Cortex of kidney (tissue), 1 donor: ENCODE data around the gene EXOC3.
"Not testable (repeated sequence)": the region's sequence is repeated elsewhere in the genome, so short reads cannot be mapped to it uniquely, and the experiment has no call there.

Experiments used
- DNase-seq: peaks from one replicate; lab custom pipeline; 2025; lab: John Stamatoyannopoulos, UW

The EXOC3 gene

DNA sequence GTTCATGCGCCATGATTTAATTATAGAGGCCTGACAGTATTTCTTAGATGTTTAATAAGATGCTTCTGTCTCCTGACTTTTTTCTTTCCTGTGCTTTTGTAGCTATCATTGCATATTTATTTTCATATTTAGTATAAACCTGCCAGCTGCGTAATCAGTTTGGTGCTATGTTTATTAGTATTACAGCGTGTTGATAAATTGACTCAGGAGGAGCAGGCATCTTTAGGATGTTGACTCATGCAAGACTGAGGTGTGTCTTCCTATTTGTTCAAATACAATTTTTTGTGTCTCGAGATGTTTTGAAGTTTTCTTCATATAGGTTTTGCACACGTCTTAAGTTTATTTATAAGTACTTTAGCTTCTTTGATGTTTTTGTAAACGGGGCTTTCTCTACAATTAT, 35.9 kb upstream of the EXOC3 start:
- no peak for DNase-seq

DNA sequence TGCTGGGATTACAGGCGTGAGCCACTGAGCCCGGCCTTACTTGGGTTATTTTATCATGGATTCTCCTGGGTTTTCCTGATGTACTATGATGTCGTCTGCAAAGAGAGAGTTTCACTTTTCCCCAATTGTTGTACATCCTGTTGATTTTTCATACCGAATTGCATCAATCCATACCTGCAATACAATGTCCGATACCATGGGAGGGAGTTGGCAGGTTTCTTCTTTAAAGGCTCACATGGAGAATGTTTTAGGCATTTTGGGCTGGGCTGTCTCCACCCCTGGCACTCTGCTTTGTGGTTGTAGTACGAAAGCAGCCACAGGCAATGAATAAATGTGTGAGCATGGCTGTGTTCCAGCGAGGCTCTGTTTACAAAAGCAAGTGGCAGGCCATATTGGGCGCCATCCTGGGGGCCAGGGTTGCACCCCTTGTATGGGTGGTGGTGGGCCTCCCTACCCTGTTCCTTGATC, 35.1 kb upstream of the EXOC3 start:
- no peak for DNase-seq

DNA sequence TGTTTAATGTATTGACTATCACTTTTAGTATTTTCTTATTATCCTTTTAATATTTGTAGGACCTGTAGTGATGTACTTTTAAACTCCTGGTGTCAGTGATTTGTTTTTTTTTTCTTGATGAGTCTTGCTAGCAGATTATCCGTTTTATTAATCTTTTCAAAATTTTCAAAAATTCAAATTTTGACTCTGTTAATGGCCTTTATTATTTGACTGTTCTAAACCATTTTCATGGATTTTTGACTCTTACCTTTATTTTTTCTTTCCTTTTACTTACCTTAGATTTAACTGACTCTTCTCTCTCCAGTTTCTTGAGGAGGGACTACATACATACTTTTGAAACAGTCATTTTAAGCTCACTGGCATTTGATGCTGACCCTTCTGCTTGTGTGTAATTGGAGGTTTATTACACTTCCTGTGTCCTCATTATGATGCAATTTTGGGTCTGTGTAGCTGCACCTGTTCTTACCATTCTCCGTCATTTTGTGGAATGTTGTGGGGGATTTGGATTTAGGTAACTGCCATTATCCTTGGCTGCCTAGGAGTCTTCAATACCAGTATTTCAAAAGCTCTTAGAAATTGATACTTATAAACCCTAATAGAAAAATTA, 32.0 kb upstream of the EXOC3 start:
- DNase-seq = no peak

DNA sequence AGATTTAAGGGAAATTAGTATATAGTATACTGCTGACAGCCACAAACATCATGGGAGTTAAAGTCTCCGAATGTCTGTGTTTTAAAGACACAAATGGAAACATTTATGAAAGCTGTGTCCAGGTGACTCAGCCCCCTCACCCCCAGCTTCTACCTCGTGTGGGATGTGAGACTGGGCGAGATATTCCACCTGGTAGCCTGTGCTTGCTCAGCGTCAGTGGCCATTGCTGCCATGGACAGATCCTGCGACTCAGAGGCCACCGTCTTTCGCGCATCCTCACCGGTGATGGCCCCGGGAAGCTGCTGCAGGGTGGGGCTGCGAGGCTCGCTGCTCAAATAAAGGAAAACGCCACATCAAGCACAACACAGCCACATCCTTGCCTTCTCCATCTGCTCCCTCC, 31.2 kb upstream of the EXOC3 start:
- no peak for DNase-seq

DNA sequence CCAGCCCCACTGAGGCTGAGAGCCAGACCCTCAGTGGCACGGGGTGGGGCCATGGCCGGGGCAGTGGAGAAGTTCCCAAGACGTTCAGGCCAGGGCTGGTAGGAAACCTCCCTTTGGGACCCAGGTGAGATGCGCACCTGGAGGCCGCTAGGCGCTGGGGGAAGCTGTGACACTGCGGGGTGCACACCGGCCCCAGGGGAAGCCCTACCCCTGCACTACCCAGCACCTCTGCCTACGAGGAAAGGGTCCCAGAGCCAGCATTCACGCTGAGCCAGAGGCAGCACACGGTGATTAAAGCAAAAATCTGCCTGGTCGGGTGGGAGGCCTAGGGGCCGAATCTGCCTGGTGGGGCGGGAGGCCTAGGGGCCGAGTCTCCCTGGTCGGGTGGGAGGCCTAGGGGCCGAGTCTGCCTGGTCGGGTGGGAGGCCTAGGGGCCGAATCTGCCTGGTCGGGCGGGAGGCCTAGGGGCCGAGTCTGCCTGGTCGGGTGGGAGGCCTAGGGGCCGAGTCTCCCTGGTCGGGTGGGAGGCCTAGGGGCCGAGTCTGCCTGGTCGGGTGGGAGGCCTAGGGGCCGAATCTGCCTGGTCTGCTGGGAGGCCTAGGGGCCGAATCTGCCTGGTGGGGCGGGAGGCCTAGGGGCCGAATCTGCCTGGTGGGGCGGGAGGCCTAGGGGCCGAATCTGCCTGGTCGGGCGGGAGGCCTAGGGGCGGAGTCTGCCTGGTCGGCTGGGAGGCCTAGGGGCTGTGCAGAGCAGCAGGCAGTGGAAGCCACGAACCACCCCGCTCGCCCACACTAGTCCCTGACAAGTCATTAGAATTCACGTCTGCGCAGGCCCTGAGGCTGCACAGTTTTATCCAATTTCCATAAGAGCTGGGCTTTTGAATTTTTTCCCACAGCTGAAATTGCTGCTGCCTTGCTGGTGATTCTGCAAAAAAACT, 27.7 kb upstream of the EXOC3 start:
- DNase-seq = not testable (repeated sequence)

DNA sequence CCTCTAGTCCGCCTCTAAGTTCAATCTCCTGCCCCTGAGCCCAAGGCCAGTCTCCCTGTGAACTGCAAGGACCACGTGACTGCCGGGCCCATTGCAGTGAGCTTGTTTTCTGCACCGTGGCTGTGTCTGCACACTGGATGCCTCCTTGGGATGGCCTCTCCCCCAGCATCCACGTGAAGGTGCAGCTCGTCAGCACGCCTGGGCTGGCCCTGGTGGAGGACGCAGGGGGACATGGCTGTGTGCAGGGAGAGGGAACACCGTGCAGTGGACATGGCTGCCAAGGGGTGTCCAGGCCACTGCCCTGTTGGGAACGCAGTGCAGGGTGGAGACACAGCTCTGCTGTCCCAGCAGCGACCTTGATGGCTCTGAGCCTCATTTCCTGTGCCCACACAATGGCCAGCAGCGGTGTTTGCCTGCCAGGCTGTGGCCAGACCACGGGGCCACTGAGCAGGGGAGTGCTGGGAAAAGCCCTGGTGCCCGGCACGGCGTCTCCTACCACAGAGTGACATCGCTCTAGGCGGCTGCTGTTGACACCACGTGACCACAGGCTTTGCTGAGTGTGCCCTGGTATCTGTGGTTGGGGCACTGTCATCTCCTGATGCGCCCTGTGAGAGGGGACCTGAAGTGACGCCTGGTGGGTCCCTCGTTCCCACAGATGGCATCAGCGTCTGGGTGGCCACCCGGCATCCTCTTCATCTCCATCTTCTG, 26.9 kb upstream of the EXOC3 start:
- no peak for DNase-seq

DNA sequence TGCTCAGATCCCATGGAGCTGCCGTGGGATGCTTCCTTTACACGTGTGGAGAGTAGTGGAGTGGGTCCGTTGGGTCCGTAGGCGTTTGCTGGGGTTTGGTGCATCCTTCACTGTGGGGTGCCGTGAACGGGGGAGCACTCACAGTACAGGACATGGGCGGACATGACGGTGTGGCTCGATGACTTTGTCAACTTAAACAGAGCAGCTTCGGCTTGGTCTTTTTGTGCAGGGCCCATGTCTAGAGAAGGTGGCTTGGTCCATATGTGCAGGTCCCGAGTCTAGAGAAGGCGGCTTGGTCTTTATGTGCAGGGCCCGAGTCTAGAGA, 26.4 kb upstream of the EXOC3 start:
- no peak for DNase-seq

DNA sequence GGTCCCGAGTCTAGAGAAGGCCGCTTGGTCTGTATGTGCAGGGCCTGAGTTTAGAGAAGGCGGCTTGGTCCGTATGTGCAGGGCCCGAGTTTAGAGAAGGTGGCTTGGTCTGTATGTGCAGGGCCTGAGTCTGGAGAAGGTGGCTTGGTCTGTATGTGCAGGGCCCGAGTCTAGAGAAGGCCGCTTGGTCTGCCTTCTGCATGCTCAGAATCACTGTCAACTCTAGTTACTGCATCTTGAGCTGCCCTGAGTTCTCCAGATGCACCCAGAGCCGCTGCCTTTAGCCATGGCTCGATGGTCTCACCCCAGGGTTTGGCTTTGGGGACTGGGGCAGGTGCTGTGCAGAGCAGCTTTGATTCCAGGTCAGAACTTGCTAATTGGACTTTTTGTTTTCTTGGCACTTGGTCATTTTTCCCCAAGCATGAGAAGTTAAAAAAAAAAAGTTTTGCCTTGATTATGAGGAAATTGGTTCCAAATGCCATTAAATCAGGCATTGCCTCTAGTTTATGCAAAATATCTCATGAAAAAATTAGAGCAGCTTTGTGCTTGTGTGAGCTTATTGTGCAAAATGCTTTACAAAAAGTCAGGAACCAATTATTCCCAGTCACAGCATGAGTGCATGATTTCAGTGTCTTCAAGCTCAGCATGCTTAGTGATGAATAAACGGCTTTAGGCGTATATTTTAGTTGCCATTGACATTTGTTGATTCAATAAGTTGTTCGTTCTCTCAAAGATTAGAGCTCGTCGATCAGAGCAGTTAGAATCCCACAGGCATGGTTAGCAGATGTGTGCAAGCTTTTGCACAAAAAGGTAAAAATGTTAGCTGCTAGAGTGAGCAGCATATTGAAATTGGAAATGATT, 25.4 kb upstream of the EXOC3 start:
- no peak for DNase-seq

DNA sequence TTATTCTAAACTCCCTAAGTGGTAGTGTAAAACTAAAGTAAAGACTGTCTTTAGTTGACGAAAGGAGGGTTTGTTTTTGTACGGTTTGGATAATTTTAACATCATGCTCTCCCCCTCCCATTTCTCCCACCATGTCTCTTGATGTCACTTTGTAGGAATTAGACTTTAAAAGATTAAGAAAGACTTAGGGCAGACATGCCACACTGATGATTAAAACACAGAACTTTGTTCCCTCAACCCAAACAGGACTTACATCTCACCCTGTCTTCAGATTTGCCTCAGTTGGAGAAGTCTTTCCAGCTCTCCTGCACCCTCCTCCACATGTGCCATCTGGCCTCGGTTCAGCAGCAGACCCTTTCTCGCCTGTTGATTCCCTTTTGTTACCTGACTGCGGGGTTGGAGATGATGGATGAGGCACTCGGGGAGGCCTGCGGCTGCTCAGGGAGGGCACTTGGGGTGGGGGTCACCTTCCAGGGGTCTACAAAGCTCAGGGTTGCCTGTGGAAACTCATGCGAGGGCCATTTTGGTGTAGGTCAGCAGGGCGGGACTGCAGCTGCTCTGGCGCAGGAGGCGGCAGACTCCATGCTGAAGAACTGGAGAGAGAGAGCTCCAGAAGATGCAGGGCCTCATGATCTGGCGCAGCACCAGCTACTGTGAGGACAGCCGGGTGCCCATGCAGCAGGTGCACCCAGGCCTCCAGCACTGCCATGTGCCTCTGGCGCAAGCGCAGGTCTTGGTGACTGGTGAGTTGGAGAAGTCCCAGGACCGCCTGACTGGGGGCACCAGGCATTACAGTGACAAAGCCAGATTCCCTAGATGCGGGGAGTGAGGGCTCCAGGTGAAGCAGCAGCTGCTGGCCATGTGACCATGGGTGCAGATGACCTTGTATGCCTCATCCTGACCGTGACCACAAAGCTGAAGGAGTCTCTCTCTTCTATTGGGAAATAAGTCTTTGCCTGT, 24.5 kb upstream of the EXOC3 start:
- no peak for DNase-seq

DNA sequence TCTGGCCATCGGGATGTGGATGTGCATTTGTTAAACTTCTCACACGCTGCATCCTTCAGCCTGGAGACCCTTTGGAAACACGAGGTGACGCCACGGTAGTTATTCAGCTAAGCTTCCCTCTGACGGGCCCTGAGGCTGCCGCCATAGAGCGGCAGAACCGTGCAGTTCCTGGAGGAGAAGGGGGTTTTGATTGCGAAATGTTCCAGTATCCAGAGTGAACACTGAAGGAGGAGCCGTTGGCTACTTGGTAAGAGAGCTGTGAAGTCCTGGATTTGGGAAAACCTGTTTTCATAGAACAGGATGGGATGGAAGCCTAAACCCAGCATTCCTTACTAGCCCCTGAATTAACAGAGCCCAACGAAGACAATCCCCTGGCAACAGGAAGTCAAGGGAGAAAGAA, 23.0 kb upstream of the EXOC3 start:
- no peak for DNase-seq

DNA sequence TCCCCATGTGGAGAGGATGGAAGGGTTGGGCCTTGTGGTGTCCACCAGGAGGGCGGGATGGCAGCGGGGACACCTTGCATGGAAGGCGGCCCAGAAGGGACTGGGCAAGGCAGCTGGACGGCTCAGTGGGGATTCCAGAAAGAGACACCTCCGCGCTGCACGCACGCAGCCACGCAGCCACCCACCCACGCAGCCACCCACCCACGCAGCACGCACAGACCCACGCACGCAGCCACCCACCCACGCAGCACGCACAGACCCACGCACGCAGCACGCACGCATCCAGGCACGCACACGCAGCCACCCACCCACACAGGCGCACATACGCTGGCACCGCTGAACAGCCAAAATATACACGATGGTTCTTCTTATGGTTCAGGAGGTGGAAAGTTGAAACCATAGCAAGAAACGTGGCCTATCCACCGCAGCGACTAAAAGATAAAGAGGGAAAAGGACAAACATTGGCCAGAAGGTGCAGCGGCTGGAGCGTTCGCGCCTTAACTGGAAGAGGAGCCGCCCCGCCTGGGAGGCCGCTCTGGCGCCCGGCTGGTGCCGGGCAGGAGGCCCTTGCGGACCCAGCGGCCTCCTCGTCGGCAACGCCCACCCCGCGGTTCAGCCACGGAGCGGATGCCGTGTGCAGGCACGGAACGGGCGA, 22.2 kb upstream of the EXOC3 start:
- no peak for DNase-seq

DNA sequence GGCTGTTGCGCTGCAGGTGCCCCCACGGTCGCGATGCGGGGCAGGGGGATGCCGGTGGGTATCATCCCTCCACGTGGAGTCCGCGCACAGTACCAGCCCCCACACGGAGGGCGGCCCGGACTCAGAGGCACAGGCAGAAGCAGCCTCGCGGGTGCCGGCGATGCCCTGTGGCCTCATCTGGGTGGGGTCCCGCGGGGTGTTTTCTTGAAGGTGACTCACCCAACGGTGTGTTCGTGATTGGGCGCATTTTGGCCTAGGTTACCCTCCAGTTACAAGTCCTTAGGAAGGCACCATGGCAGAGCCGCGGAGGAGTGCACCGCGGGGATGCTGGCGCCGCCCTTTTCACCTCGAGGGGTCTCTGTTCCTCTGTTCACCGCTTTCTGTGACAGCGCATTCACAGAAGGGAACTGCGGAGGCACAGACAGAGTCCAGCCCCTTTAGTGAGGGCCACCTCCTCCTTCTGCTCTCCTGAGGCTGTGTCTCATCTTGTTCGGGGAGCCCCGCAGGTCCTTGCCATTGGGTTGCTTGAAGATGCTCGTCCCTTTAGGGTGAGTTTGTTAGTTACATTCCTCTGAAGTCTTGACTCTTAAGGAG, 21.6 kb upstream of the EXOC3 start:
- DNase-seq = no peak

DNA sequence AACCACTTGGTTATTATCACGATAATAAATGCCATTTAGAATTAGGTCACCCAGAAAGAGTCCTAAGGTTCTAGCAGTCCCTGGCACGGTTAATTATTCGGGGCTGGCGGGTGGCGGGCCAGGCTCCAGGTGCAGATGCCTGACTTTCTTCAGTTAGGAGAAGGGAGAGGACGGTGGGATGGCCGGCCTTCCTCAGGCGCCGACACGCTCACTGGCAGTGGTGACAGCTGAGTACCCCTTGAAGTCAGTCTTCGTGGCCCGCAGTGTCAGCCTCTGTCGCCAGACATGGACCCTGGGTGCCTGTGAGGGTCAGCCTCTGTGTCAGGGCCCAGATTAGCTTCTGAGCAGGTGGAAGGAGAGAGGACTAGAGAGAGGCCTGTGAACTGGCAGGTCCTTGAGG, 21.1 kb upstream of the EXOC3 start:
- DNase-seq = no peak

DNA sequence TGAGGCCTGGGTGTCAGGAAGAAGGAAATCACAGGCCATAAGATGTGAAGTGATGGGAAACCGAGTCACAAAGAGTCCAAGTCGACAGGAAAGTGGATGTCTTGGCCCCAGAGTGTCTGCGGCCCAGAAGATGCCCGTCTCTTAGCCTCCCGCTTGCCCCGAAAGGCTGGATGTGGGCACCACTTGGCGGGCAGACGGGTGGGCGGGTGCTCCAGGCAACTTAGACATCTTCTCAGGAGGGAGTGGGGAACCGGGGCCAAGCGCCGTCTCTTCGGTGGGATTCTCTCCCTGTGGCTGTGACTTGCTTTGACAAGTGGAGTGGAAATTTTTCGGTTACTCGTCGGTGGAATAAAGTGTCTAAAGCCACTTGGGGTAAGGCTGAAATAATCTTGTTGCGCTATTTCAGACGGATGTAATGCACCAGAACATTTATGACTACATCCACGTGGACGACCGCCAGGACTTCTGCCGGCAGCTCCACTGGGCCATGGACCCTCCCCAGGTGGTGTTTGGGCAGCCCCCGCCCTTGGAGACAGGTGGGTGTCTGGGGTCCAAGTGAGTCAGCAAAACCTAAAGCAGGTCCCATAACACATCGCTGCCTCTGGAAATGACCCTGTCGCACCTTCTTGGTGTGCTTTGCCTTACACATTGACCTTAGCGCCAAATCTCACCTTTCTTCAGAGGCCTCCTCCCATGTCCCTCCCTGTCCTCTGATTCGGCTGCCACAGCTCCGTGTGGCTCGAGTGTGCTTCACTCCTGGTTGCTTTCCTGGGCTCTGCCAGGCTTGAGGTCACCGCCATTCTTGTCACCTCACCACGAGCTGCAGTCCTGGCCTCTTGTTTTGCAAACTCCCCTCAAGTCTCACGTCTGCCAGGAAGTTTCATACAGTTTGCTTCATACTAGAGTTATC, 20.4 kb upstream of the EXOC3 start:
- DNase-seq = no peak

DNA sequence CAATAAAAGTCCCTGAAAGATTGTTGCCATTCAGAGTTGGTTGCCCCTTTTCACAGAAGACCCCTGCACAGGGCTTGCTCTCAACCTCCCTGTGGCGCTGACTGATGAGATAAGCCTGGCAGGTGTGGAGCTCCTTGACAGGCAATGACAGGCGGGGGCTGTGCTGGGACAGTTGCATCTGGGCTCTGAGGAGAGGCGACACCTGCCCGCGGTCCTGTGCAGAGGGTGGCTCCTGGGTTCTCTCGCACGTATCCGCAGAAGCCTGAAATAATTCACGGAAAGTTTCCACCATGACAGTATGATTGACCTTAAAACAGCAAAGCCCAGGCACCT, 19.8 kb upstream of the EXOC3 start:
- DNase-seq = no peak

DNA sequence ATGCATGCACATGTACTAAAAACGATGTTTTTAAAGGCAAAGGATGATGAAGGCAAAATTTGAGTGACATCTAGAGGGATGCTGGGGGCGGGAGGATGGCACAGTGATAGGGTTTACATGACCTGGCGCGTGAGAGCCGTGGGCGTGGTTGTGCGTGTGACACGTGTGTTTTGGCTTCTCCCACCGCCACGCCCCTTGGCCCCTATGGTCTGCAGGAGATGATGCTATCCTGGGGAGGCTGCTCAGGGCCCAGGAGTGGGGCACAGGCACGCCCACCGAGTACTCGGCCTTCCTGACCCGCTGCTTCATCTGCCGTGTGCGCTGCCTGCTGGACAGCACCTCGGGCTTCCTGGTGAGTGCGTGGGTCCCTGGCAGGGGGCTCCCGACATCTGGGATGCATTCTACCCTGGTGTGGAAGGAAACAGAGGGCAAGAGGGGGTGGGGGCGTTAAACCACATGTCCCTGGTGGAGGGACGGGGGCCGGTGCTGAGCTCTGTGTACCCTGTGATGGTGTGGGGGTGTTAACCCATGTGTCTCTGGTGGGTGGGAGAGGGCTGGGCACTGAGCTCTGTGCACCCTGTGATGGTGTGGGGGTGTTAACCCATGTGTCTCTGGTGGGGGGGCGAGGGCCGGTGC, 19.2 kb upstream of the EXOC3 start:
- DNase-seq = no peak

DNA sequence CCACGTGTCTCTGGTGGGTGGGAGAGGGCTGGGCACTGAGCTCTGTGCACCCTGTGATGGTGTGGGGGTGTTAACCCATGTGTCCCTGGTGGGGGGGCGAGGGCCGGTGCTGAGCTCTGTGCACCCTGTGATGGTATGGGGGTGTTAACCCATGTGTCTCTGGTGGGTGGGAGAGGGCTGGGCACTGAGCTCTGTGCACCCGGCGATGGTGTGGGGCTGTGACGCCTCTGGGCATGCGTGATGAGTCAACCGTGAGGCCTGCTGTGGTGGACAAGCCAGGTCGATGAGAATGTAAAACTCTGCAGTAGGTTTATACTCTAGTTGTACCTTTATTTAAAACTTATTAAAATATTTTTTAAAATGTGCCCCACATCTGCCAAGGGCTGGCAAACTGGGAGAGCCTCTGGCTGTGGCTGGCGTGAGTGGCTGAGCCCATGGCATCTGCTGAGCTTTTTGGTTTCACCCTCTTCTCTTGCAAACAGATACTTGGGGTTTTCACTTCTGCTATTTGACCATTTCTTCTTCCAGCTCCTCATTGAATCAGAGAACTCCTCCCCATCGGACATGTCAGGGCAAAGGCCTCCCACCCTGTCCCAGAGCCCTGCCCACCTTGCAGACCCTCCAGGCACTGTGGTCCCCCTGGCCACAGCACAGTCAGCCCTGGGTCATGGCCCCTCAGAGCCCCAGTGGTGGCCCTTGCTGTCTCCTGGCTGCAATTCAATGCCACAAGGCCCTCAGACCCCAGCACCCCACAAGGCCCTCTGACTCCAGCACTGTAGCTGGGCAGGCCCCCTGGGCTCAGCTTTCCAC, 18.5 kb upstream of the EXOC3 start:
- no peak for DNase-seq

DNA sequence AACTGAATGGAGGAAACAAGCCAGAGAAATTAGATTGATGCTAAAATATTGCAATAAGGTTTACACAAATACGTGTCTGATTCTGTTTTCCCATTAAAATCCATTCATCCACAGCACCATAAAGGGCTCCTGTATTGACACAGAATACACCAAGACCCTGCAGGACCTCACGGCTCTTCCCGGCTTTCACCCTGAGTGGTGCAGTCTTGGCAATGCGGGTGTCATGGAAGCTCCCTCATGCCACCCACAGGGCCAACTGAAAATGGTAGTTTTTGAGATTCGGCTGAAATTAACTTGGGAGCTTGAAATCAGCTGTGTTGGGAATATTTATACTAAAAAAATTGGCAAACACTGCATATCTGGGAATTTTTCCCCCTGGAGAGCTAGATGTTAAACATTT, 17.3 kb upstream of the EXOC3 start:
- DNase-seq = no peak
